ENCODE results near the gene DOCK10. TPM values are rescaled to one million over a fixed set of nuclear protein-coding genes. Genes with fewer than 3 reads are reported as not detected.

The DOCK10 gene
- total RNA-seq, 1 donor from 2014 or later = 15.2 TPM

GRCh38 chr2:224772494-224772893, 269.8 kb downstream of the DOCK10 start:
- Mint-ChIP-seq H3K36me3 (ENCODE audit: unreplicated experiment) (peaks cover 26% of the 10 kb centered on the region), H3K9me3 (ENCODE audit: unreplicated experiment) (no peaks in the 10 kb centered on the region), H3K4me1 (ENCODE audit: unreplicated experiment) (peaks cover 8% of the 10 kb centered on the region), H3K4me3 (ENCODE audit: unreplicated experiment) (no peak overlapping the region), H3K27ac (ENCODE audit: unreplicated experiment) (no peak overlapping the region), H3K27me3 (ENCODE audit: unreplicated experiment) (no peaks in the 10 kb centered on the region)
- no peak for TF ChIP-seq CTCF (IDR thresholded peaks at IDR 0.05)
- DNase-seq (ENCODE audit: extremely low spot score, unreplicated experiment) = no peak

- H3K4me1 Mint-ChIP-seq (ENCODE audit: unreplicated experiment) = peaks cover 8% of the 10 kb centered on the region
- H3K27me3 Mint-ChIP-seq (ENCODE audit: unreplicated experiment) = no peaks in the 10 kb centered on the region
- H3K27ac Mint-ChIP-seq (ENCODE audit: unreplicated experiment) = no peak overlapping the region
- no peaks in the 10 kb centered on the region for H3K9me3 Mint-ChIP-seq (ENCODE audit: unreplicated experiment)
- peaks cover 24% of the 10 kb centered on the region for H3K36me3 Mint-ChIP-seq (ENCODE audit: unreplicated experiment)
- DNase-seq (ENCODE audit: extremely low spot score, unreplicated experiment) = no peak
- TF ChIP-seq CTCF (IDR thresholded peaks at IDR 0.05) = no peak
- H3K4me3 Mint-ChIP-seq (ENCODE audit: unreplicated experiment) = no peak overlapping the region
These were observed 272.8 kb downstream of the DOCK10 start for GRCh38 chr2:224769489-224769888.

DNA sequence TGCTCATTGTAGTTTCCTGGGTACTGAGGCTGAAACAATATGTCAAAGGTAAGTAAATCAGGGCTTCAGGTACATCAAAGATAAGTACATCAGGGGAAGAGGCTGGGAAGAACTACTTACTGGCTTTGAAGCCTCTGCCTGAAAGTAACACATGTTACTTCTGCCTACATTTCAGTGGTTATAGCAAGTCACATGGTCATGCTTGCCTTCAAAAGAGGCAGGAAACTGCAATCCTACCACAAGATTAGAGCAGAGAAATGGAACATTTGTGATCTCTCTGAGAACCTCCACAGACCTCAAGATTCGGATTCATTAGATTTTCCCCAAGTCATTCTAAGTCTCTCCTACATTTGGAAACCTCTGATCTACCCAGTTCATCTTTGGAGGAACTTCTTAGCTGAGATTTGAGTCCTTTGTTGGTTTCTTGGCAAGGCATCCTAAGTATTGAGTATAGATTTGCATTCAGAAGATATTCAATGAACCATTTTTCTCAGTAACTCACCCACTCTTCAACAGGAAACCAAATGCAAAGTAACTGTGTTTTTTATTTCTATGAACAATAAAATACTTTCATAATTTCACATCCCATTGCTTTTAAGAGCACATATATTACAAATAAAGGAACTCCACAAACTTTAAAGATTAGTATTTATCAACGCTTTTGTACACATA, 277.6 kb downstream of the DOCK10 start:
- TF ChIP-seq CTCF (IDR thresholded peaks at IDR 0.05) = no peak
- Mint-ChIP-seq H3K9me3 (ENCODE audit: unreplicated experiment) (no peaks in the 10 kb centered on the region), H3K36me3 (ENCODE audit: unreplicated experiment) (peaks cover 15% of the 10 kb centered on the region), H3K4me3 (ENCODE audit: unreplicated experiment) (no peak overlapping the region), H3K4me1 (ENCODE audit: unreplicated experiment) (peaks cover 8% of the 10 kb centered on the region), H3K27me3 (ENCODE audit: unreplicated experiment) (no peaks in the 10 kb centered on the region), H3K27ac (ENCODE audit: unreplicated experiment) (no peak overlapping the region)
- DNase-seq (ENCODE audit: extremely low spot score, unreplicated experiment) = no peak

GRCh38 chr2:224757934-224758548, 284.2 kb downstream of the DOCK10 start:
- Mint-ChIP-seq H3K27ac (ENCODE audit: unreplicated experiment) (no peak overlapping the region), H3K9me3 (ENCODE audit: unreplicated experiment) (peaks cover 8% of the 10 kb centered on the region), H3K4me3 (ENCODE audit: unreplicated experiment) (no peak overlapping the region), H3K27me3 (ENCODE audit: unreplicated experiment) (no peaks in the 10 kb centered on the region), H3K4me1 (ENCODE audit: unreplicated experiment) (peaks cover 17% of the 10 kb centered on the region), H3K36me3 (ENCODE audit: unreplicated experiment) (peaks cover 17% of the 10 kb centered on the region)
- no peak for DNase-seq (ENCODE audit: extremely low spot score, unreplicated experiment)
- no peak for TF ChIP-seq CTCF (IDR thresholded peaks at IDR 0.05)

DNA sequence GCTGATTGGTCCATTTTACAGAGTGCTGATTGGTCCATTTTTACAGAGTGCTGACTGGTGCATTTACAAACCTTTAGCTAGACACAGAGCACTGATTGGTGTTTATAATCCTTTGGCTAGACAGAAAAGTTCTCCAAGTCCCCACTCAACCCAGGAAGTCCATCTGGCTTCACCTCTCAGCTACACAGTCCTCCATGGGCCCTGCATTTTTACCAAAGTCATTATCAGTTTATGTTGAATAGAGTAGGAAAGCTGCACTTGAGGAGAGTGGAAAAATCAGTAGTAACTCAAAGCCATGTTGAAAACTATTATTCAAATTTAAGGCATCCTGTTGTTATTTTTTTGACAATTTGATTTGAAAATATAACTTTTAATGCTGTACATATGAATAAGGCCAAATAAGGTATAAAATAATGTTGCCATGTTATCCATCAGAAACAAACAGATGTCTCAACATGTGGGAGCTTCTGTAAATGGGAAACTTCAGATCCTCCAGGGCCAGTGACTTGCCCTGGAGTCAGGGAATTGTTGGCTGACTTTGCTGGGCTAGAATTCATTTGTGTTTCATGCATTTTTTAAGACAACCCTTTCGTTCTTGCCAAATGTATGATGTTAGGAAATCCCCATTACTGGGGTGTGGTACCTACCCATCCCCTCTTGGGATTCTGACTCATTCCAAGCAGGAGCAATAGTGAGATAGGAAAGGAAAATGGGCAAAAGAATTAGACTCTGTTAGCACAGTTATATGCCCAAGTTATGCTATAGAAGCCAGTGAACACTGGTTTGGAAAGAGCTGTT, 288.3 kb downstream of the DOCK10 start:
- Mint-ChIP-seq H3K9me3 (ENCODE audit: unreplicated experiment) (peaks cover 8% of the 10 kb centered on the region), H3K4me1 (ENCODE audit: unreplicated experiment) (peaks cover 17% of the 10 kb centered on the region), H3K27ac (ENCODE audit: unreplicated experiment) (peak overlapping the region; percentile 92), H3K27me3 (ENCODE audit: unreplicated experiment) (no peaks in the 10 kb centered on the region), H3K36me3 (ENCODE audit: unreplicated experiment) (peaks cover 14% of the 10 kb centered on the region), H3K4me3 (ENCODE audit: unreplicated experiment) (no peak overlapping the region)
- DNase-seq (ENCODE audit: extremely low spot score, unreplicated experiment) = no peak
- no peak for TF ChIP-seq CTCF (IDR thresholded peaks at IDR 0.05)

All from osteocyte (in vitro differentiated cells).